ENCODE results near the gene RALGPS1. TPM values are rescaled to one million over a fixed set of nuclear protein-coding genes. Genes with fewer than 3 reads are reported as not detected.

Gene RALGPS1
- total RNA-seq, 2 experiments from 2014 or later: 14.1 to 14.4 TPM

- intact Hi-C loops (cut with micrococcal nuclease; ENCODE audit: unreplicated experiment): no loop called here
- POLR2A ChIA-PET: no interaction called here
Observed at GRCh38 chr9:127032256-127032655, 117.7 kb downstream of the RALGPS1 start.

GRCh38 chr9:127033061-127033460, 118.5 kb downstream of the RALGPS1 start:
- no peak overlapping the region for H3K27ac ChIP-seq (ENCODE audit: low read depth, low read length, poor library complexity, severe bottlenecking)
- H3K4me2 ChIP-seq (ENCODE audit: low read length): no peak overlapping the region
- no TSS peak for BruUV-seq (replicated peaks)
- H2AFZ ChIP-seq (ENCODE audit: low read length): no peak overlapping the region
- H3K4me3 ChIP-seq (ENCODE audit: low read depth, low read length, poor library complexity, severe bottlenecking): no peak overlapping the region
- intact Hi-C loops (cut with micrococcal nuclease; ENCODE audit: unreplicated experiment): no loop called here
- no peaks in the 10 kb centered on the region for H3K9me3 ChIP-seq (ENCODE audit: low read length)
- H3K36me3 ChIP-seq (ENCODE audit: insufficient read depth, low read length): no peaks in the 10 kb centered on the region
- no peaks in the 10 kb centered on the region for H3K4me1 ChIP-seq (ENCODE audit: insufficient read depth, low read length, poor library complexity, severe bottlenecking)
- no peak for TF ChIP-seq EZH2phosphoT487 (IDR thresholded peaks at IDR 0.05; ENCODE audit: borderline replicate concordance, low read depth, low read length)
- TF ChIP-seq, protein P1, sequence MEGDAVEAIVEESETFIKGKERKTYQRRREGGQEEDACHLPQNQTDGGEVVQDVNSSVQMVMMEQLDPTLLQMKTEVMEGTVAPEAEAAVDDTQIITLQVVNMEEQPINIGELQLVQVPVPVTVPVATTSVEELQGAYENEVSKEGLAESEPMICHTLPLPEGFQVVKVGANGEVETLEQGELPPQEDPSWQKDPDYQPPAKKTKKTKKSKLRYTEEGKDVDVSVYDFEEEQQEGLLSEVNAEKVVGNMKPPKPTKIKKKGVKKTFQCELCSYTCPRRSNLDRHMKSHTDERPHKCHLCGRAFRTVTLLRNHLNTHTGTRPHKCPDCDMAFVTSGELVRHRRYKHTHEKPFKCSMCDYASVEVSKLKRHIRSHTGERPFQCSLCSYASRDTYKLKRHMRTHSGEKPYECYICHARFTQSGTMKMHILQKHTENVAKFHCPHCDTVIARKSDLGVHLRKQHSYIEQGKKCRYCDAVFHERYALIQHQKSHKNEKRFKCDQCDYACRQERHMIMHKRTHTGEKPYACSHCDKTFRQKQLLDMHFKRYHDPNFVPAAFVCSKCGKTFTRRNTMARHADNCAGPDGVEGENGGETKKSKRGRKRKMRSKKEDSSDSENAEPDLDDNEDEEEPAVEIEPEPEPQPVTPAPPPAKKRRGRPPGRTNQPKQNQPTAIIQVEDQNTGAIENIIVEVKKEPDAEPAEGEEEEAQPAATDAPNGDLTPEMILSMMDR (conservative IDR thresholded peaks at IDR 0.05; ENCODE audit: low read length): no peak
- DNase-seq (ENCODE audit: low spot score): no peak
- H3K9me2 ChIP-seq (ENCODE audit: insufficient read depth, low read length): no peaks in the 10 kb centered on the region
- POLR2A ChIA-PET: interaction anchor here (1.0 kb wide), 1 partner anchor 1180 kb away, joined by 3 read pairs; no protein-coding TSS in a partner anchor
- CTCF ChIA-PET (ENCODE audit: unreplicated experiment): no interaction called here
- H3K79me2 ChIP-seq (ENCODE audit: insufficient read depth, low read depth, low read length): no peaks in the 10 kb centered on the region
- no peaks in the 10 kb centered on the region for H4K20me1 ChIP-seq (ENCODE audit: insufficient read depth, low read length)

More at GRCh38 chr9:127032256-127032655, 117.7 kb downstream of the RALGPS1 start:
- no peaks in the 10 kb centered on the region for H3K9me2 ChIP-seq (ENCODE audit: insufficient read depth, low read length)
- CTCF ChIA-PET (ENCODE audit: unreplicated experiment): no interaction called here
- no peak overlapping the region for H2AFZ ChIP-seq (ENCODE audit: low read length)
- BruUV-seq (replicated peaks): no TSS peak
- TF ChIP-seq, protein P1 (conservative IDR thresholded peaks at IDR 0.05; ENCODE audit: low read length): no peak
- TF ChIP-seq EZH2phosphoT487 (IDR thresholded peaks at IDR 0.05; ENCODE audit: borderline replicate concordance, low read depth, low read length): no peak
- H3K79me2 ChIP-seq (ENCODE audit: insufficient read depth, low read depth, low read length): no peaks in the 10 kb centered on the region
- no peaks in the 10 kb centered on the region for H3K36me3 ChIP-seq (ENCODE audit: insufficient read depth, low read length)
- no peak overlapping the region for H3K4me3 ChIP-seq (ENCODE audit: low read depth, low read length, poor library complexity, severe bottlenecking)
- no peaks in the 10 kb centered on the region for H4K20me1 ChIP-seq (ENCODE audit: insufficient read depth, low read length)
- no peak for DNase-seq (ENCODE audit: low spot score)
- H3K9me3 ChIP-seq (ENCODE audit: low read length): no peaks in the 10 kb centered on the region
- H3K27ac ChIP-seq (ENCODE audit: low read depth, low read length, poor library complexity, severe bottlenecking): no peak overlapping the region
- H3K4me2 ChIP-seq (ENCODE audit: low read length): no peak overlapping the region
- H3K4me1 ChIP-seq (ENCODE audit: insufficient read depth, low read length, poor library complexity, severe bottlenecking): no peaks in the 10 kb centered on the region

DNA sequence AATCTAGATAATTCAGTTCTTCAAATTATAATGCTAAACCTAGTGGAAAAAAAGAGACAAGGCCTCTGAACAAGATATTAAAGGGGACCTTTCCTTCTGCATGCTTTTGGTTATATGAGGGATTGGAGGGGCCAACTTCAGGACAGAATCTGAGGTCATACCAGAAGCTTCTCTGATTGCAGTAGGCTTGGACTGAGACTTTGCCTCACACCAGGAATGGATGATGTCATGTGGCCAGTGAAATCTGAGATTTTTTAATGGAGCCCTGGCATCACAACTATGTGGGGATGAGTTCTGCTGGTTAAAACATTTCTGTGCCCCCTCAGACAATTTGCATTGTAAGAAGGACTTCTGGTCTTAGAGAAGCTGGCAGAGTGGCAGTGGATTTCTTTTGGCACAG, 119.2 kb downstream of the RALGPS1 start:
- Histone ChIP-seq H3K4me1 (ENCODE audit: insufficient read depth, low read length, poor library complexity, severe bottlenecking) (no peaks in the 10 kb centered on the region), H3K4me3 (ENCODE audit: low read depth, low read length, poor library complexity, severe bottlenecking) (no peak overlapping the region), H2AFZ (ENCODE audit: low read length) (no peak overlapping the region), H3K79me2 (ENCODE audit: insufficient read depth, low read depth, low read length) (no peaks in the 10 kb centered on the region), H3K9me3 (ENCODE audit: low read length) (no peaks in the 10 kb centered on the region), H4K20me1 (ENCODE audit: insufficient read depth, low read length) (no peaks in the 10 kb centered on the region), H3K27ac (ENCODE audit: low read depth, low read length, poor library complexity, severe bottlenecking) (no peak overlapping the region), H3K36me3 (ENCODE audit: insufficient read depth, low read length) (no peaks in the 10 kb centered on the region), H3K9me2 (ENCODE audit: insufficient read depth, low read length) (no peaks in the 10 kb centered on the region), H3K4me2 (ENCODE audit: low read length) (no peak overlapping the region)
- TF ChIP-seq EZH2phosphoT487 (IDR thresholded peaks at IDR 0.05; ENCODE audit: borderline replicate concordance, low read depth, low read length): no peak
- TF ChIP-seq, protein P1 (conservative IDR thresholded peaks at IDR 0.05; ENCODE audit: low read length): no peak
- intact Hi-C loops (cut with micrococcal nuclease; ENCODE audit: unreplicated experiment): no loop called here
- no peak for DNase-seq (ENCODE audit: low spot score)
- POLR2A ChIA-PET: no interaction called here
- CTCF ChIA-PET (ENCODE audit: unreplicated experiment): no interaction called here
- BruUV-seq (replicated peaks): no TSS peak

All from OCI-LY7 (cell line).